Measurements from ENCODE around the gene CDIP1.

GRCh38 chr16:4460936-4461249 is 77.7 kb downstream of the CDIP1 start:
- no peak for TF ChIP-seq GATA2 (IDR thresholded peaks at IDR 0.05; ENCODE audit: low read depth, low read length)
- TF ChIP-seq GATA3 (IDR thresholded peaks at IDR 0.05; ENCODE audit: low read depth, low read length), result no peak

Measured in SH-SY5Y (cell line).